ENCODE measurements around the gene TAL2.

The TAL2 gene
- 0 to 0.07 reads per million in 2 donors for total RNA-seq

- no peak for DNase-seq
These were observed at the start of gene TAL2 for GRCh38 chr9:105662184-105663104. Gene TAL2 (plus strand): TSS chr9:105662457. CDS start chr9:105662497, 40 bp downstream.

DNA sequence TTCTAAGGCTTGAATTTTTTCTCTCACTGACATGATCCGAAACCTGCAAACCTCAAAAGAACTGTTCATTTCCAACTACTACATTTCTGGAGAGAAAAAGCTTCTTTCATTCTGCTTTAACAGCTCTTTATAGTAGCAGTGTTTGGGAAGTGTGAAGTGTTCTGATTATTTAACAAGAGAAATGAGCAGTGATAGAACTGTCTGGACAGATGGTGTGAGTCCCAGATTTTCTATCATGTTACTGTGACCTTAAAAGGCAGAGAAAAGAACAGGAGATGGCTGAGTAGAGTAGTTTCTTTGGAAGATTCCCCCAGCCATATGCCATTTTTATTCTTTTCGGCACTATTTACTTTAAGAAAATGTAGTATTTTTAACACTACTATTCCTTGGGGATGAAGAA, 41.3 kb upstream of the TAL2 start:
- DNase-seq, result no peak

DNA sequence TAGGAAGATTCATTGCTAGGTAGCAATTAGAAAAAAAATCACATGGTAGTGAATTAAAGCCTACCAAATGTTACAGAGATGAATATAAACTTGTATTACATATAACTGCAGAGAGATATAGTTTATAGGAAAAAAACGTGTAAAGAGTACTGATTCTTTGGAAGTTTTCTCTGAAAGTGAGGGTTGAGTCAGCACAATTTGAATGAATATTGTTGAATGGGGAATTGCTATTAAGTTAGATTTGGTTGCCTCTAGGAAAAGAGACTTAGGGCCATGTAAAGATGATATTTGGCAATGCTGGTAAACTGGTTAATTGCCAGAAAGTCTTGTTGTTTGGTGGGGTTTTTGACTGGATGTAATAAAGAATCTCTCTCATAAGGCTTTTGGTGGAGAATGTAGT, 37.2 kb upstream of the TAL2 start:
- DNase-seq, result no peak

DNA sequence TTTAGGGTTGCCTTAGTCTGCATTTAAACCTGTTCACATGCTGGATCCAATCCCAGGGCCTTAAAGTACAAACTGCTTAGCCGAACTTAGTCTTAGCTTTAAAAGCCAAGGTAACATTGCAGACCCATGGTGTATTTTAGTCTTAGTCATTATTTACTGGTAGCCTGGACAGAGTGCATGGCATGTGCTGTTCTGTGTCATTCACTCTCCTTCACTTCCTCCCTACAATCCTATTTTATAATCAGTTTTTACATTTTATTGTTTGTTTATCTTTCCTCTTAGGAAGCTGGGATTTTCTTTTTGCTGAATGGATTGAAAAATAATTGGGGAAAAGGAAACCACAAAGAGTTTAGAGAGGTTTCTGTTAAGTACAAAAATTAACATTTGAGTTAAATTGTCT, 29.4 kb upstream of the TAL2 start:
- no peak for DNase-seq

DNA sequence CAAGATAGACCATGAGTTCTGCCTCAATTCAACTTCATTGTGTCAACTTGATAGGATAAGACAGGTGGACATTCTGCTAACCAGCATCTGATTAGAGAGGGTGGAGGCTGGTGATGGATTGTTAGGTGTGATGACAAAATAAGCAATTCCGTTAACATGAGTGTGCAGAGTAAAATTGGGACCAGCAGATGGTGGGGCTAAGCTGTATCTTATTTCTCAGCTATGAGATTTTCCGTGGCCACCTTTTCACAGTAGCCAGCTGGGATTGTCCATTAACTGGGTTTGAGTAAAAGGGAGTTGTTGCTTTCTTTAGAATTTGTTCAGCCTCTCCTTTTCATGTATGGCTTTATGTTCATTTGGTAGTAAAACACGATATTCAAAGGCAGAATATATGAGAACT, 28.8 kb upstream of the TAL2 start:
- DNase-seq, result no peak

DNA sequence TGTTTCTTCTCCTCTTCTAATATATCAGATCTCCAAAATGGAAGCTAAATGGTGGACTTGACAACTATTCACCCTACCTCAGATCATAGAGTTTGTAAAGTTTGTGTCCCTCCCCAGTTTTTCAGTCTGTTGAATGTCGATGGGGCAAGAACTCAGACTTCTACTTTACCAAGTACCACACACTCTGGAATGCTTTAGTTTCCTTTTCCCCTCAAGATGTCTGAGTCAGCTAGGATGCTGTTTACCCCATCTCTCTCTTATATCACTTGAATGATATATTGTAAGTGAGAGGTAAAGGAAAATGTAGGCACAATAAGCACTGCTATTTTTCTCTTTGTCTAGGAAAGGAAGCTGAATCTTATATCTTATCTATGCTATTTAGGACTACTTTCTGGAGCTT, 25.9 kb upstream of the TAL2 start:
- no peak for DNase-seq

GRCh38 chr9:105637787-105638395, 24.4 kb upstream of the TAL2 start:
- DNase-seq, result no peak

GRCh38 chr9:105639936-105640335, 22.3 kb upstream of the TAL2 start:
- DNase-seq, result no peak

GRCh38 chr9:105643795-105644194, 18.5 kb upstream of the TAL2 start:
- no peak for DNase-seq

DNA sequence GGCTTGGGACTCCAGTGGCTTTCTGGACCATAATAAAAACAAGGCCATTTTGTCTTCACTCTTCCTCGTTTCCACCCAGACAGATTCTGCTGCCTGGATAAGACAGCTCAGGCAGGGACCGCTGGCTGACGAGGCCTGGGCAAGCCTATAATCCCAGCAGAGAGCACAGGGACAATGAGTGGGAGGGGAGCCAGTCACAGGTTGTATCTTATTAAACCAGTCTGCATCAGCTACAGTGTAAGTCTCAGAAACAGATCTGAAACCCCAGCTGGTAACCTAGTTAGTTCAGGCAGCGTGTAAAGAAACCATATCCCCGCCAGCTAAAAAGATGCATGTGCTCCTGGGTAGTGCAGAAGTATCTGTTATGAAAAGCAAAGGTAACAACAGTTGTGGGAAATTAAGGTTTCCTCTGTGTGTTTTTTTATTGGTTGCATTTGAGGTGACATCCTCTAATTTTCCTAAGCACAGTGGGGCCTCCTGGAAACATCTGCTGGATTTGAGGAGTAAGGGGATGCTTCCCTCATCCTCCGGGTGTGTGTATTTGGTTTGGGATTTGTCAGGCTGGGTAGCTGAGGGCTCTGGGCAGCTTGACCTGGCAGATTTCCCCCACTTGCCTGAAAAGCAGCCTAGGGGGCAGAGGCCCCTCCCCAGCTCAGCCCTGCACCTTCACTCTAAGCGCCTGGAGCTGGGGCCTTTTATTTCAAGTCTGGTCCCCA, 15.2 kb upstream of the TAL2 start:
- DNase-seq, result no peak

GRCh38 chr9:105647595-105648349, 14.5 kb upstream of the TAL2 start:
- no peak for DNase-seq

GRCh38 chr9:105651806-105652205, 10.5 kb upstream of the TAL2 start:
- DNase-seq, result no peak

DNA sequence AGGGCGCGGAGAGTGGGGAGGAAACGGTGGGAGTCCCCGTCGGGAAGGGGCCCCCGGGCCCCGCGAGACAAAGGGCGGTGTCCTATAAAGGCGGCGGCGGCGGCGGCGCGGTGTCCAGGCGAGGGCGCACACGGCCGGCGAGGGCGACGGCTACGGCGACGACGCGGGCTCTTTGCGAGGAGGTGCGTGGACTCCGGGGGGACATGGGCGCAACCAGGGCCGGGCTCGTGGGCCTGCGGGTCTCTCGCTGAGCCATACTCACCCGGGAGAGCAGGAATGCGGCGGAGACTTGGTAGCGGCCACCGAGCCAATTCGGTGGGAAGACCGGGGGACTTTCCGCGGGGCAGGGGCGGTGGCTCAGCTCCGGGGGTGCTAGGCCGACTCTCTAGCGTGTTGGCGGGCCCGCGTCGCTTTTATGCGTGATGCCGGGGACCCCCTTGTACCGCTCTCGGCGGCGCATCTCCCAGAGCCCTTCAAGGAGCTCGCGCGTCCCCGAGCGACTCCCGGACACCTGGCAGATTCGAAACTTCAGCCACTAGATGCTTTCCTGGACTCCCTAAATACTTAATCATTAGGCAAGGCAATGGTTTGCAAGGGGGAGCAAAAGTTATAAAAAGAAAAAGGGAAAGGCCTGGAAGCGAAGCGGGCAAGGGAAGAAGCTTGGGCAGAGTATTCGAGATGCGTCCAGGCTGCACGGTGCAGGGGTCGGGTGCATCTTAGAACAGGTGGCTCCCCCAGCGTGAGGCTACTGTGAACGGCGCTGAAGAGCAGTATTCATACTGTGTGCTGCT, 5.9 kb upstream of the TAL2 start:
- no peak for DNase-seq

GRCh38 chr9:105658351-105658750, 3.9 kb upstream of the TAL2 start:
- no peak for DNase-seq

GRCh38 chr9:105661011-105661410, 1.2 kb upstream of the TAL2 start:
- DNase-seq, result no peak

DNA sequence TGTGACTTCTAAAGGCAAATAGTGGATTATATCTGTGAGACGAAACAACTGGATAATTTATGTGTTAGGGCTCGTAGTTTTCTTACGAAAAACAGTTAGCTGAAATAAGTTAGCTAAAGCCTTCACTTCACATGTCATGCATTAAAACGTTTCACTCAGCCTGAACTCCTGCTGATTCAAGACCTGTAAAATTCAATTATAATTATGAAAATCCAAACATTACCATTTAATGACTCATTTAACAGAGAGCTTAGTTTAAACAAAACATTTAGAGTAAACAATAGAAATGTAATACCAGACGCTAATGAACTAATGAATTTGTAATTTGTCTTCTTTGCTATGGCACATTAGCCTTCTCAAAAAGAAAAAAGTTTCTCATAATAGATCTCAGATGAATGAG, 1.7 kb downstream of the TAL2 start:
- DNase-seq, result no peak

- no peak for DNase-seq
These were observed 5.6 kb downstream of the TAL2 start for GRCh38 chr9:105667867-105668266.

GRCh38 chr9:105670315-105670714, 8.1 kb downstream of the TAL2 start:
- no peak for DNase-seq

DNA sequence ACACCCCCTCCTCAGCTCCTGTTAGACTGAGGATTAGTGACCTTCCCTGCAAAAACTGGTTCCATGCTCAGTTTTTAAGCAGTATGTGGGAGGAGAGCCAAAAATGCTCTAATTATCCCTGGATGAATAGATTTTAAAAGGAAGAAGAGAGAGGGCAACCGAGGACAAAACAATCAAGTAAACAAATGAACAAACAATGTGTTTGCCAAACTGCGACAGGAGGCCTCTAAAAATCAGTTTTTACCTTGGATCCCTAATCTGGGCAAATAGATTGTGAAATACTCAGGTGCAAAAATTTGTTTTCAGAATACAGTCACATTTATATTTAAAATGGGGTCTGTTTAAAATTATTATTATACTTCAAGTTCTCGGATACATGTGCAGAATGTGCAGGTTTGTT, 8.5 kb downstream of the TAL2 start:
- no peak for DNase-seq

GRCh38 chr9:105672711-105673234, 10.5 kb downstream of the TAL2 start:
- DNase-seq, result no peak

- DNase-seq, result no peak
These were observed 11.7 kb downstream of the TAL2 start for GRCh38 chr9:105673850-105674387.

Measured in T-helper 9 cell (primary cell).